RWPE1 (cell line): ENCODE measurements around the gene TRIM46.
A peak's percentile ranks its signal among the peaks of the same experiment; 100 is the strongest.

Experiments
- CTCF ChIA-PET: fragments of 350-600 bp; sonication (Branson Sonifier 250); formaldehyde crosslinking; extraction: SDS; loops from one replicate; lab custom pipeline; 2021; lab: Yijun Ruan, JAX
- POLR2A ChIA-PET: fragments of 400-600 bp; formaldehyde crosslinking; extraction: SDS; loops from one replicate; lab custom pipeline; 2020; ENCODE audit warnings: antibody characterized with exemption; ENCODE audit not compliant: low non-redundant PET; lab: Yijun Ruan, JAX
- DNase-seq: peaks from one replicate; pipeline ENCODE4 v3.0.0; 2012; ENCODE audit warnings: low spot score
- H3K27ac ChIP-seq: fragments of 450-650 bp; 2 replicates; pipeline ENCODE4 v1.5.1; 2017
- CTCF ChIP-seq: fragments of 450-650 bp; conservative IDR thresholded peaks from 2 replicates; pipeline ENCODE4 v1.5.1; 2017; ENCODE audit warnings: low read depth, mild to moderate bottlenecking

TRIM46 gene

GRCh38 chr1:155127105-155127966, 46.3 kb upstream of the TRIM46 start, which contains the start of gene EFNA1:
TSS of gene EFNA1 (plus strand) at chr1:155127876. CDS start at chr1:155127978, 102 bp downstream.
- no peak for DNase-seq
- no peak for TF ChIP-seq CTCF
- POLR2A ChIA-PET: interaction anchor here (3.5 kb wide), 1 partner anchor 8 kb away, joined by 14 read pairs; the partner anchor contains the start of gene SLC50A1
- CTCF ChIA-PET: interaction anchor here (0.5 kb wide), 1 partner anchor 27 kb away, joined by 6 read pairs; no protein-coding TSS in a partner anchor
- peak within 1 kb of the TSS; percentile 98 for H3K27ac ChIP-seq

- POLR2A ChIA-PET: no interaction called here
- no peak for DNase-seq
- H3K27ac ChIP-seq: peak overlapping the region; percentile 98
- CTCF ChIA-PET: interaction anchor here (0.5 to 1.6 kb wide), 6 partner anchors 16 to 159 kb away, joined by 3 to 14 read pairs (median 4); no protein-coding TSS in a partner anchor
- TF ChIP-seq CTCF: no peak
These were observed 45.5 kb upstream of the TRIM46 start for GRCh38 chr1:155127967-155128754.

- ChIA-PET CTCF (interaction anchor here (0.6 to 1.8 kb wide), 6 partner anchors 37 to 160 kb away, joined by 3 to 14 read pairs (median 4); no protein-coding TSS in a partner anchor), POLR2A (no interaction called here)
- DNase-seq: no peak
- TF ChIP-seq CTCF: no peak
- H3K27ac ChIP-seq: peak overlapping the region; percentile 98
These were observed 44.7 kb upstream of the TRIM46 start for GRCh38 chr1:155128755-155129473.

GRCh38 chr1:155130272-155131006, 43.2 kb upstream of the TRIM46 start:
- POLR2A ChIA-PET: interaction anchor here (1.3 kb wide), 1 partner anchor 43 kb away, joined by 3 read pairs; the partner anchor contains the start of gene KRTCAP2

GRCh38 chr1:155131285-155131684, 42.4 kb upstream of the TRIM46 start:
- TF ChIP-seq CTCF: no peak

More at GRCh38 chr1:155130272-155131006, 43.2 kb upstream of the TRIM46 start:
- H3K27ac ChIP-seq: peak overlapping the region; percentile 98
- TF ChIP-seq CTCF: no peak
- DNase-seq: no peak
- CTCF ChIA-PET: interaction anchor here (0.6 to 2.6 kb wide), 3 partner anchors 37 to 69 kb away, joined by 8 to 14 read pairs (median 9); partner anchors contain the start of gene KRTCAP2

More at GRCh38 chr1:155131285-155131684, 42.4 kb upstream of the TRIM46 start:
- ChIA-PET CTCF (interaction anchor here (2.6 kb wide), 1 partner anchor 42 kb away, joined by 9 read pairs; the partner anchor contains the start of gene KRTCAP2), POLR2A (interaction anchor here (1.3 kb wide), 1 partner anchor 42 kb away, joined by 3 read pairs; the partner anchor contains the start of gene KRTCAP2)
- DNase-seq: no peak
- H3K27ac ChIP-seq: peak overlapping the region; percentile 99
